Raji (cell line): ENCODE results near the gene ZSCAN21.

Experiments used
- POLR2A ChIP-seq: IDR thresholded peaks from 2 replicates; pipeline ENCODE4 v1.6.1; 2011; ENCODE audit warnings: low read depth, low read length, control low read depth; ENCODE audit not compliant: insufficient read depth

Gene ZSCAN21

DNA sequence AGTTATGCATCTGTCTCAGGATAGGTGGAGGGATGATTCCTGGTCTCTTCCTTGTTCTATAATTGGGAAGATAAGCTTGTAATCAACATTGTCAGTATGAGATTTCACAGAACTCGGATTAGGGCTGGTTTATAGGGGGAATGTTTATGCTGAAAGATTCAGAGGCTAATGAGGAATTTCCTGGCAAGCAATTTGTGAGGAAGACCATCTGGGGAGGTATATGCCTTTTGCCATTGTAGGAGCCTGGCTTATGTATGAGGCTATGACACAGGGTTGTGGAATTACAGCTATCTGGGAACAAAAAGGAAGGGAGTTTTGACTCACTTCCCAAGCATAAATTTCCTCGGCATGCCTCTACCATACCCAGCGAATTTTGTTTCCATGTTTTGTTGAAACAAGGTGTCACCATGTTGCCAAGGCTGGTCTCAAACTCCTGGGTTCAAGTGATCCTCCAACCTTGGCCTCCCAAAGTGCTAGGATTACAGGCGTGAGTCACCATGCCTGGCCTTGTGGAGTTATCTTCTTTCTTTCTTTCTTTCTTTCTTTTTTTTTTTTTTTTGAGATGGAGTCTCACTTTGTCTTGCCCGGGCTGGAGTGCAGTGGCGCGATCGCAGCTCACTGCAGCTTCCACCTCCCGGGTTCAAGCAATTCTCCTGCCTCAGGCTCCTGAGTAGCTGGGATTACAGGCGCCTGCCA is 37.6 kb downstream of the ZSCAN21 start:
- no peak for TF ChIP-seq POLR2A

DNA sequence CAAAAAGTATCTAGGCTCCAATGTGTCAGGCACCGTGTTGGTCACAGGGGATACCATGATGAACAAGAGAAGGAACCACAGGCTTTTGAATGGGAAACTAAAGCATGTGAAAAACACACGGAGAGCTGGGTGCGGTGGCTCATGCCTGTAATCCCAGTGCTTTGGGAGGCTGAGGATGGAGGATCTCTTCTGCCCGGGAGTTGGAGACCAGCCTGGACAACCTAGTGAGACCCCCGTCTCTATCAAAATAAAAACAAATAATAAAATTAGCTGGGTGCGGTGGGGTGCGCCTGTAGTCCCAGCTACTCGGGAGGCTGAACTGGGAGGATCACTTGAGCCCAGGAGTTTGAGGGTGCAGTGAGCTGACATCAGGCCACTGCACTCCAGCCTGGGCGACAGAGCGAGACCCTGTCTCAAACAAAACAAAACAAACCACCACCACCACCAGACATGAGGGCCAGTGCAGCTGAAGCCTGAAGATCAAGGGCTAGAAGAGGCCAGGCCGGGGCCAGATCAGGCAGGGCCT is 38.6 kb downstream of the ZSCAN21 start:
- no peak for TF ChIP-seq POLR2A

DNA sequence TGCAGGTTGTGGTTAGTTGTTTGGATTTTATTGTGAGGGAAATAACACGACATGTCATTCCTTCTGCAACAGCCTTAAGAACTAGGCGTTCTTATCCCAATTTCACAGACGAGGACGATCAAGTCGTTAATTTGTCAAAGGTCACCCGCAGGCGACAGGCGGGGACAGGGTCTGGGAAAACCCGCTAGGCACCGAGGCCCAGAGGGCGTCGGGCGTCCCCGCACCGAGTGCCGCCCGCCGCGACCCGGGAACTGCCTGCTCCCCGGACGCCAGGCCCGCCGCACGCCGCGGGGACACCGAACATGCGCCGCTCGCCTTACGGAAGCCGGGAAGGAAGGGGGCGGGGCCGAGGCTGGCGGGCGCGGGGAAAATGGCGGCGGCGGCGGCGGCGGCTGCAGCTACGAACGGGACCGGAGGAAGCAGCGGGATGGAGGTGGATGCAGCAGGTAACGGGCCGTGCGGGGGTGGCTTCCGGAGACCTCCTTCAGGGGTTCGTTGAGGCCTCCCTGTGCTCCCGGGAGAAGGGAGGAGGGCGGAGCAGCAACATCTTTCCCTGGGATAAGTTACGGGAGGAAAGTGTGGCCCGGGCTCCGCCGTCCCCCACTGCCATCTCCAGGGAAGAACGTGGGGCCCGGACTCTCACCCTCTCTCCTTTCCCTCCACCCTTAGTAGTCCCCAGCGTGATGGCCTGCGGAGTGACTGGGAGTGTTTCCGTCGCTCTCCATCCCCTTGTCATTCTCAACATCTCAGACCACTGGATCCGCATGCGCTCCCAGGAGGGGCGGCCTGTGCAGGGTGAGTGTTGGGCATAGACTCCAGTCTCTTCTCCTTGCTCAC is 39.3 kb downstream of the ZSCAN21 start, which contains the start of gene COPS6:
Gene COPS6 (plus strand): TSS at position 349 of the 837 bp plus-strand sequence. CDS start 22 bp downstream, at position 371.
- TF ChIP-seq POLR2A: peak; percentile 90

DNA sequence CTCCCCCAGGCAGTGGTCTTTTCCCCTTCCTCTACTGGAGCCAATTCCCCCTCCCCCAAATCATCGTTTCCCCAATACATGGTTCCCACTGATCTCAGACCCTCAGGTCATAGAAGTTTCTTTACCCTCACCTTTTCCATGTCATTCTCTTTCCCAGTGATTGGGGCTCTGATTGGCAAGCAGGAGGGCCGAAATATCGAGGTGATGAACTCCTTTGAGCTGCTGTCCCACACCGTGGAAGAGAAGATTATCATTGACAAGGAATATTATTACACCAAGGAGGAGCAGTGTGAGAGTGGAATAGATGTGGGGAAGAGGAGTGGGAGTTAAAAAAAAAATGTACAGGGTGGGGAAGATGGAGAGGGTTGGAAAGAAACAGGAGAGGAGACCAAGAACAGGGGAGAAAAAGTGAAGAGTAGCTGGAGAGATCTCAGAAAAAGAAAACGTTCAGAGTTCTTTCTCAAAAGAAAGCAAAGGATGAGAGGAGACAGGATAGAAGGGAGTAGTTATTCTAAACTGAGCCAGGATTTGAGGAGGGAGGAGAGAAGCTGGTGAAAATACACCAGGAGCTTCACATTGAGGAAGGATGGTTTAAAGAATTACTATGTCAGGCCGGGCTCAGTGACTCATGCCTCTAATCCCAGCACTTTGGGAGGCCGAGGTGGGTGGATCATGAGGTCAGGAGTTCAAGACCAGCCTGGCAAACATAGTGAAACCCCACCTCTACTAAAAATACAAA is 40.1 kb downstream of the ZSCAN21 start:
- no peak for TF ChIP-seq POLR2A

DNA sequence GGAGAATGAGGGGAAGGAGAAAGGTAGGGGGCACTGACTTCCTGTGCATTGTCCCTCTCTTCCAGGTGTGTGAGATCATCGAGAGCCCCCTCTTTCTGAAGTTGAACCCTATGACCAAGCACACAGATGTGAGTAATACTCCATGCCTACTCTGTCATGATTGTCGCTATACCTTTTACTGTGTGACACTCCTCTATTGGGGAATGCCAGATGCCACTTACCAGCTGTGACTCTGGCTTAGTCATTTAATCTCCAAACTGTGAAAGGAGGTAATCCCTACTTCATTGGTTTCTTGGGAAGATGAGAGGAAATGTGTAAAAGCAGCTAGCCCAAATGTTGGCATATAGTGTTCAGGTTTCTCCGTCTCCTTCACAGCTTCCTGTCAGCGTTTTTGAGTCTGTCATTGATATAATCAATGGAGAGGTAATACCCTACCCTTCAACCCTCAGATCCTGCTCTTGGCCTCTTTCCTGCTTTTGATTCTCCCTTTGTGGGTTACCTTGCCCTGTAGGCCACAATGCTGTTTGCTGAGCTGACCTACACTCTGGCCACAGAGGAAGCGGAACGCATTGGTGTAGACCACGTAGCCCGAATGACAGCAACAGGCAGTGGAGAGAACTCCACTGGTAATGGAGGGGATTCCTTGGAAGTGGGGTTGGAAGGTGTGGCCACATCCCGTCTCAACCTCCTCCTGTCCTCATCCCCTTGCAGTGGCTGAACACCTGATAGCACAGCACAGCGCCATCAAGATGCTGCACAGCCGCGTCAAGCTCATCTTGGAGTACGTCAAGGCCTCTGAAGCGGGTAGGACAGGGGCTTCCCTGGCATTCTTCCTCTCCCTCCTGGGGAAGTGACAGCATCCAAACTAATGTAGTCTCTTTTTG is 41.2 kb downstream of the ZSCAN21 start:
- no peak for TF ChIP-seq POLR2A

DNA sequence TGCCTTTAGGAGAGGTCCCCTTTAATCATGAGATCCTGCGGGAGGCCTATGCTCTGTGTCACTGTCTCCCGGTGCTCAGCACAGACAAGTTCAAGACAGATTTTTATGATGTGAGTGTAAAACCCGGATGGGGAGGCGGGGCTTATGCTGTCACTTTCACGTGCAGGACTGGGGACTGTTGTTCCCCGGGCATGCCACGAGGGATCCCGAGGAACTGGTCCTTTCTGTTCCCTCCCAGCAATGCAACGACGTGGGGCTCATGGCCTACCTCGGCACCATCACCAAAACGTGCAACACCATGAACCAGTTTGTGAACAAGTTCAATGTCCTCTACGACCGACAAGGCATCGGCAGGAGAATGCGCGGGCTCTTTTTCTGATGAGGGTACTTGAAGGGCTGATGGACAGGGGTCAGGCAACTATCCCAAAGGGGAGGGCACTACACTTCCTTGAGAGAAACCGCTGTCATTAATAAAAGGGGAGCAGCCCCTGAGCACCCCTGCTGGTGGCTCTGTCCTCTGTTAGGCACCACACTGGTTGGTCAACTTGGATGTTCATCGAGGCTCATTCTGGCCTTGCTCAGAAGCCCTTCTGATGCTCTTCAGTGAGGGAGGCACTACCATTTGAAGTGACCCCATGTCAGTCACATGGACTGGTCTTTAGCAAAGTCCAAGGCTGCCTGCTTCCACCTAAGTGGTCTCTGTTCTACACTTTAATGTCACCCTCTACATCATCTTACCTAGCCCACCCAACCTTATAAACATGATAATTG is 42.0 kb downstream of the ZSCAN21 start:
- TF ChIP-seq POLR2A: no peak

DNA sequence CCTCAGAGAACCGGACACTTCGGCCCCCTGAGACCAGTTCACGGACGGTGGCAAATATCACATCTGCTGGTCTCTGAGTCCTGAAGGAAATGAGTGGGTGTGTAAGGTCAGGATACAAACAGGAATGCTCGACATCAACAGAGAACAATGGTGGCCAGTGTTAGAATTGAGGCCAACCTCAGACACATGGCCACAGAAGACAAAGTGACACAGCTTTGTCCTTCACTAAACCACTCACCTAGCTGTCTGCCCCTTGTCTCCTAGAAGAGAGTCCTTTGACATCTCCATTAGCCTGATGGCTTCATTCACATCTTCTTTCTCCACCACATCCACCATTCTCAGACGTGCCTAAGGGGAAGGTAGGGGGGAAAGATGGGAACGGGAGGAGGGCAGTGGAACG is 43.5 kb downstream of the ZSCAN21 start:
- TF ChIP-seq POLR2A: no peak

DNA sequence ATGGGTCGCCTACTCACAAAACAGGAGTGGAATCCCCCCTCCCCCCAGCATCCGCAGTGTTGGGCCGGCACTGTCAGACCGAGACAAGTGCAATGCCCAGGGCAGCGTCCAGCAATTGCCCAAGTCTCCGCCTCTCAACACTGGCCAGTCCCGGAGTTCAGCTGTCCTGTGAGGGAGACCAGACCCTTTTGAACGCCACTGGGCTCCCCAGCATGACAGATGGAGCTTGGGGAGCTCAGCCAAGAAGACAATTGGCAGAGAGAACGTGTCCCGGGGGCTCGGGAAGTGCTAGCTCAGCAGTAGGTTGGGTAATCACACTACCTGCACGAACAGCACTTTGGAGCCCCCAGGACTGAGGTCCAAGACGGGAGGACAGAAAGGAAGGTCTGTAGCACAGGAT is 43.9 kb downstream of the ZSCAN21 start:
- TF ChIP-seq POLR2A: no peak

DNA sequence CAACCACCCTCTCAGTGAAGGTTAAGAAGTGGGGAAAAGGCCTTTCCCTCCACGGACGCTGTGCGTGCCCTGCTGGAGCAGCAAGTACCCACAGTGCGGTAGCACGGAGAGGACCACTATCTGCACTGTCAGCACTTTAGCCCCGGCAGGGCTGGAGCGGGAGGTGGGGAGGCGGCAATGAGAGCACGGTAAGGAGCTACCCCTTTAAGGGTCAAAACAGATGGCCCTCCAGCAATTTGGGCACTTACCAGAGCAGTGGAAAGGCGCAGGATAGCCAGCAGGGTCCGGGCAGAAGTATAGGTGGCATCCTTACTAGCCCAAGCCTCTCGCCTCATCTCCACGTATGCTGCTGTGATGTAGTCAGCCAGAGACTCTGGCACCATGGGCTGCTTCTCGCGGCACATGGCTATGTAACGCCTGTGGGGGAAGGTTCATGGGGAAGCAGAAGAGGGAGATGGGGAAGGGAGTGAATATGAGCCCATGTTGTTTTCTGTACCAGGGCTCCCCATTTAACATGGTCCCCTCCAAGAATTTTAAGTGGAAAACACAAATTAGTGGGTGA is 44.4 kb downstream of the ZSCAN21 start:
- no peak for TF ChIP-seq POLR2A

DNA sequence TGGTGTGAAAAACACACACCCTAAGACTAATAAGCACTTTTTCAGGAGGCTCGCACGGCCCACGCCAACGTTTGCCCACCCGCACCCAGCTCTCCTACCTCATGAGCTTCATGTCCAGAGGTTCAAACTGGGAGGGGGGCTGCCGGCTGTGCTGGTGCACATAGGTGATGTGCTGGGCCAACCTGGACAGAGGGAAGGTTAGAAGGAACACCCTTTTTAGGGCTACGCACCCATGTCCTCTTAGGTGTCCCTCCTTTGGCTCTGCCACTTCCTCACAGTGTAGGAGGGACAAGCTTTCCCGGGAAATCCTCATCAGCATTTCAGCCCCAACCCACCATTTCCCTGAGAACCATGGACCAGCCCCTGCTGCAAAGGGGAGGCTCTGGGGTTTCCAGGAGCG is 45.7 kb downstream of the ZSCAN21 start:
- TF ChIP-seq POLR2A: no peak

DNA sequence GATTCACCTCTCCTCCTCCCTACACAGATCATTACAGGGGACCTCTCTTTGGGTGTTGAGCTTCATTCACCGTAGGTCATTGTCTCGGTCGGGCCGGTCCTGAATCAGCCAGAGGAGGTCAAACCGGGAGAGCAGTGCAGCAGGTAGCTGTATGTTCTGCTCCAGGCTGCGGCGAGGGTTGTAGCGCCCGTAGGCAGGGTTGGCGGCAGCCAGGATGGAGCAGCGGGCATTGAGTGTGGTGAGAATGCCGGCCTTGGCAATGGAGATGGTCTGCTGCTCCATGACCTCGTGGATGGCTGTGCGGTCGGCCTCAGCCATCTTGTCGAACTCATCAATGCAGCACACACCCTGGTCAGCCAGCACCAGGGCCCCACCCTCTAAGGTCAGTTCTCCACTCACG is 46.1 kb downstream of the ZSCAN21 start:
- TF ChIP-seq POLR2A: no peak

DNA sequence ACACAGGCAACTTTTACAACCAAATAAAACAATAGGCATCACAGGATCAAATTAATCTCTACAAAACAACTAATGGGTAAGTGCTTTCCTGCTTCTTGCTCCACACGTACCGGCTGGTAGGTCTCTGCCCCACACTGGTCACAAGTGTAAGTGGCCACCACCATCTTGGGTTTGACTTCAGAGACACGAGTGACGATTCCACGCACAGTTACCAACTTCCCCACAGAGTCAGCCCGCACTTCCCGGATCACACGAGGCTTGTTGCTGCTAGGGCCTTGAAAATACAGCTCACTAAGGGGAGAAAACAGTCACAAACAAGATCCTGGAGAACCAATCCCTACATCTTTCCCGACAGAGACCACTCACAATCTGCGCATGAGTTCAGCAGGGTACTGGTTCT is 49.3 kb downstream of the ZSCAN21 start:
- no peak for TF ChIP-seq POLR2A

DNA sequence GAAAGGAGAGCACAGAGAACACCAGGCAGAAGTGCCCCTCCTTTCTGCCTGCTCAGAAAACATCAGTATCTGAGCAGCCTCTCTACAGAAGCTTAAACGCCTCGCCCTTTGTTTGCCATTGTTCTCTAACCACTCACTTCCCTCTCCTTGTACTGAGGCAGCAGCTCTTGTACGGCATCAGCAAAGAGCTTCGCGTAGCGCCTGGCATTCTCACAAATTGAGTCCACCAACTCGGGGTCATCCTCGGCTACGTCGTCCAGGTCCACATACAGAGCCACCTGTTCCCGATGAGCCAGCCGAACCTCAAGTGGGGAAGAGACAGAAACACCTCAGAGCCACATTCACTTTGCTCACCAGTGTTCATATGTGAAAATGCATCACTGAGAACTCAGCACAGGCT is 49.9 kb downstream of the ZSCAN21 start:
- TF ChIP-seq POLR2A: no peak
